HG02840 (cell line): ENCODE results near the gene TESK1.
"Not testable (repeated sequence)": the region's sequence is repeated elsewhere in the genome, so short reads cannot be mapped to it uniquely, and the experiment has no call there.

ENCODE experiments used
- ATAC-seq: cut with Tn5 transposase; IDR thresholded peaks from one replicate; pipeline ENCODE4 v1.9.1; 2021; ENCODE audit warnings: mild to moderate bottlenecking, moderate library complexity, moderate number of reproducible peaks; ENCODE audit not compliant: unreplicated experiment, low FRiP score

TESK1 gene

GRCh38 chr9:35577486-35577885, 27.6 kb upstream of the TESK1 start:
- ATAC-seq = no peak

- ATAC-seq = no peak
These were observed 25.9 kb upstream of the TESK1 start for GRCh38 chr9:35579130-35579529.

- not testable (repeated sequence) for ATAC-seq
These were observed 25.3 kb upstream of the TESK1 start for GRCh38 chr9:35579659-35580227.

GRCh38 chr9:35583521-35583920, 21.5 kb upstream of the TESK1 start:
- ATAC-seq = not testable (repeated sequence)

GRCh38 chr9:35584681-35585080, 20.4 kb upstream of the TESK1 start:
- not testable (repeated sequence) for ATAC-seq

GRCh38 chr9:35588506-35588905, 16.6 kb upstream of the TESK1 start:
- ATAC-seq = not testable (repeated sequence)

GRCh38 chr9:35593581-35593980, 11.5 kb upstream of the TESK1 start:
- ATAC-seq = no peak

GRCh38 chr9:35594471-35594870, 10.6 kb upstream of the TESK1 start:
- no peak for ATAC-seq

- ATAC-seq = not testable (repeated sequence)
These were observed 8.2 kb upstream of the TESK1 start for GRCh38 chr9:35596907-35597306.

- ATAC-seq = no peak
These were observed 6.0 kb upstream of the TESK1 start for GRCh38 chr9:35598866-35599590.

- ATAC-seq = no peak
These were observed 5.1 kb upstream of the TESK1 start for GRCh38 chr9:35599763-35600604.

- no peak for ATAC-seq
These were observed 1.5 kb upstream of the TESK1 start for GRCh38 chr9:35603506-35603985.

GRCh38 chr9:35603986-35604577, 980 bp upstream of the TESK1 start:
- ATAC-seq = peak; percentile 83

- peak; percentile 10 for ATAC-seq
These were observed 482 bp downstream of the TESK1 start for GRCh38 chr9:35605351-35606137.

GRCh38 chr9:35606138-35606504, 1.1 kb downstream of the TESK1 start:
- no peak for ATAC-seq

- no peak for ATAC-seq
These were observed 1.7 kb downstream of the TESK1 start for GRCh38 chr9:35606726-35607125.

- ATAC-seq = no peak
These were observed 3.2 kb downstream of the TESK1 start for GRCh38 chr9:35608221-35608620.

GRCh38 chr9:35609001-35609819, 4.1 kb downstream of the TESK1 start:
- ATAC-seq = no peak

GRCh38 chr9:35609820-35610163, 4.7 kb downstream of the TESK1 start:
- no peak for ATAC-seq
